Activated CD4-positive, alpha-beta T cell treated with anti-CD3 and anti-CD28 coated beads, Interleukin-10, Interleukin-2, amounts not matched to agents 100 ng/mL and 50 ng/mL, durations not matched to agents 16 hours and 8 hours (primary cell): Measurements from ENCODE around the gene NNMT.

Experiments used
- DNase-seq: peaks from one replicate; pipeline ENCODE4 v3.0.0-alpha.2; 2020

Gene NNMT

DNA sequence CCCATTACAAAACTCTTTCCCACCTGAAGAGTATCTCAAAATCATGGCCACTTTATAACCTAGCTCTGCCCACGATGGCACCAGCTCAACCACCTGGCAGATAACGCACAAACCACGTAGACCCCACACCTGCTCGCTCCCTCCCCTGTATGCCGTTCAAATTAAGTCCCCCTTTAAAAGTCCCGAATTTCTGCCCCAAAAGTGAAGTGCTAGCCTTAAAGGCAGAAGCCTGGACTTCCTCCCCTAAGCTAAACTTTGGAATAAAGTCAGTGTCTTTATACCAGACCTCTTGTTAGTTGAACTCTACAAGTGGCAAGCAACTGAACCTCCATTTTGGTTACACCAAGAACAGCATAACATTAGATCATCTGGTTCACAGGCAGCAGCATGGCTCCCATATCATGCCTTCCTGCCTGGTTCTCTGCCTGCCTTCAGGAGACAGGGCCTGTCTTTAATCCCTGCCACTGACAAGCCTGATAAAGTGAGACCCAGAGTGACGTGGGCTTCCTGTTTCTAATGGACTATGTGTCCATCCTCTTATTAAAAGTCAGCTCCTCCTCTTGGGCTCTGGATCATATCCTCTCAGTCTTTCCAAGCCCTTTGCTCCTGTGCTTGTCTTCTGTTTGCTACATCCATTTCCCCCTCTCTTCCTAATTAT, 32.6 kb upstream of the NNMT start:
- DNase-seq = no peak

DNA sequence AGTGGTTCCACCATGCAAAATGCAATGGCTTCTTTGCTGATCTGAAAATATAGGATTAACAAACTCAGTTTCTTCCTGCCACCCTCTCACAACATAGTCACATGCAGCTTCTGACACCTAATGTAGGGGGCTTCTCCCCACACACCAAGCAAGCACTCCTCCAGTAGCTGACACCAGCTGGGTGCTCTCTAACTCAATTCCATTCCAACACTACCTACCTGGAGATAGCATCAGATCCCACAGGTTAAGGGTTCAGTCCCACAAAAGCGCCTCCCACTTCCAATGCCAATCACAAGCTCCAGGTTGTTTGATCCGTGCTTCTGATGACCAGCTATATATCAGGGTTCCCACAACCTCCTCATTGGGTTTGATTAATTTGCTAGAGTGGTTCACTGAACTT, 31.8 kb upstream of the NNMT start:
- no peak for DNase-seq

DNA sequence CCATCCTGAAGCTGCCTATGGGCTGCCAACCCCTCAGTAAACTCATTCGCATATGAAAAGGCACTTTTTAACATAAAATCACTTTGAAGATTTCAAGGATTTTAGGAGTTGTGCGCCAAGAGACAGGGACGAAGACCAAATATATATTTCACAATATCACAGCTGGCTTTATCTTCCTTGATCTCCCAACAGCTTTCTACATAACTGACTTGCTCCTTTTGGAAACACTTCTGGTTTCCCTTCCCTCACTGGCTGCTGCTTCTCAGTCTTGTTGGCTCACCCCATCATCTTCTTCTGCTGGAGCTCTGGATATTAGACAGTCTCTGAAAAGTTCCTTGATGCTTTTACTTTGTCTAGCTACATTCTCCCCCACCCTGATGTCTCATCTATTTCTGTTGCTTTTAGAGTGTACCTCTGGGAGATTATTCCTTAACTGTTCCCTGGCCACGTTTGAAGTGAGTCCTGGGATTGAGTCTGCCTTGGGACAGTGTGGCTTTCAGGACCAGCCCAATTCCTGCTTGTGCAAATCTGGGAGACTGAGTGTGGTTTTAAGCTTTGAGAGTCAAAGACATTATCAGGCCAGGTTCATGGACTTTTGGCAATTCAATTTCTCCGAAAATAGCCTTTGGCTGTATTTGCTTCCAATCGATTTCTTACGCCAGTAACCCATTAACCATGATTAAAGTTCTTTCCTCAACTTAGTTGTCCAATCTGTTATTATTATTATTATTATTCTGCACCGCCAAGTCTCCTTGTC, 30.9 kb upstream of the NNMT start:
- DNase-seq = no peak

DNA sequence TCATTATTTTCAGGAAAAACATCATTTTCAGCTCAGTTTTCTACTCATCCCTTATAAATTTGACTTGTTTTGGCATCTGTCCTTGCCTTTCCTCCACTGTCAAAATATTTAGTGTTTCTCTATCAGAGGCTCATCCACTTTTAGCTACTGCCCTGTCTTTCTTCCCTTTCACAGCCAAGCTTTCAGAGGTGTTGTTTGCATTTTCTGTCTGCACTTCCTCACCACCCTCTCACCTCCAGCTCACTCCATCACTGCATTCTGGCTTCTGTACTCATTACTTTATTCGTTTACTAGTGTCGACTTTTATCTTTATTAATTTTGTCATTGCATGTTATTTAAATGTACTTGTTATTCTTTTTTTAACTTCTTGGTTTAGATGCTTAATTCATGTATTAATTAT, 26.7 kb upstream of the NNMT start:
- DNase-seq = no peak

DNA sequence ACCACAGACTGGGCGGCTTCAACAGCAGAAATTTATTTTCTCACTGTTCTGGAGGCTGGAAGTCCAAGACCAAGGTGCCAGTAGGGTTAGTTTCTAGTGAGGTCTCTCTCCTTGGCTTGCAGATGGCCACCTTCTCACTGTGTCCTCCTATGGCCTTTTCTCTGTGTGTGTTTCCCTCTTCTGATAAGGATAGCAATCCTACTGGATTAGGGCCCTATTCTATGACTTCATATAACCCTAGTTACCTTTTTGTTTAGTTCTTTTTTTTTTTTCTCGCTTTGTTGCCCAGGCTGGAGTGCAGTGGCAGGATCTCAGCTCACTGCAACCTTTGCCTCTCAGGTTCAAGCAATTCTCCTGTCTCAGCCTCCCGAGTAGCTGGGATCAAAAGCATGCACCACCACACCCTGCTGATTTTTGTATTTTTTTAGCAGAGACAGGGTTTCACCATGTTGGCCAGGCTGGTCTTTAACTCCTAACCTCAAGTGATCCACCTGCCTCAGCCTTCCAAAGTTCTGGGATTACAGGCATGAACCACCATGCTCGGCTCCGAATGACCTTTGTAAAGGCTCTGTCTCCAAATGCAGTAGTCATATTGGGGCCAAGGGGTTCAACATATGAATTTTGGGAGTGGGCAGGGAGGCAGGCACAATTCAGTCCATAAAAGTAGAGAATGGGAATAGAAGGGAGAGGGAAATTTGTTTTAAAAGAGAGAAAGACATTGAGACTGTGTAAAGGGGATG, 25.5 kb upstream of the NNMT start:
- DNase-seq = no peak

DNA sequence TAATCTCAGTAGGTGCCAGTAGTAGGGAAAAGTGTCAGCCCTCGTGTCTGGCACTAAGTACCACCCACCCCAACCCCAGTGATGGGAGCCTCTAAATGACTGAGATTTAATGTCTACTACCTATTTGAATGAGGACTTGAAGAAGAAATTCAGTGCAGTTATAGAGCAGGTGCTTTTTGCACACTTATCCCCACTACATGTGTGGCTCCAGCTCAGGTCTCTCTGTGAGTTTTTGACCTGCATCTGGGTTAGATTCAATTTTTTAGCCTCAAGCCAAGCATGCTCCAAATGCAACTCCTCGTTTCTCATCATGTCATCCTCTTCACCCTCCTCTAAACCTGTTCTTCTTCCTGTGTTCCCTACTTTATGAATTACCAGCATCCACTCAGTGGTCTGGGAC, 24.9 kb upstream of the NNMT start:
- no peak for DNase-seq

DNA sequence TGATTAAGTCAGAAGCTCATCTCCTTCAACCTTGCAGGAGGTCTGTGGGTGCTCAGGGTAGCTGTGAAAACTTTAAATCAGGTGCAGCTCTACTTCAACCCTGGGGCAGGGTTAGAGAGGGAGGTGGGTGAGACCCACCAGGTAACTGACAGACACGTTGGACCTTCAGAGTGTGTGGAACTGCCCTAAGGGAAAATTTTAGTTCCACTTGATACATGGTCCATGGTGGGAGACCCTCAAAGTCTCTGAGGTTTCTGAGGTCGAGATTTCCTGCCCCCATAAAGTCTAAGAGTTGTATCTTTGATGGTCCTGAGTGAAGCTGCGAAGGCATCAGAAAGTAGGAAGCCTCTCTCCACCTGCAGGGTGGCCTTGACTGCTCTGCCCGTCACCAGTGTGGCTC, 23.9 kb upstream of the NNMT start:
- DNase-seq = no peak

DNA sequence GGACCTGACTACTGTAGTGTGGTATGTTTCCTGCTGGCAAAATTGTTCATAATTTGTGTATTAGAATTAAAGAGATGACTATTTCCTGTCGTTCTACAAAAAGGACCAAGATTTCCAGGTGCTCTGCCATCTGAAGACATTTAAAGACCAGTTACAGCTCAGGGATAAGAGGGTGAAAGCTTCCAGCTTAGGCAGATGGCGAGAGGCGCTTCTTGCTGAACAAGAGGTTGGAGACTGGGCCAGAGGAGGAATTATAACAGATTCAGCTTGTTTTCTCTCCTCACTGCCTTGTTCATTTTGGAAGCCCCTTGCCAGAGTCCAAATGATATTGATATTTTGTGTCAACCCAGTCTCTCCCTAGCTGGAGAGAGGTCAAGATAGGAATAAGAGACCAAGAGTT, 23.1 kb upstream of the NNMT start:
- no peak for DNase-seq

DNA sequence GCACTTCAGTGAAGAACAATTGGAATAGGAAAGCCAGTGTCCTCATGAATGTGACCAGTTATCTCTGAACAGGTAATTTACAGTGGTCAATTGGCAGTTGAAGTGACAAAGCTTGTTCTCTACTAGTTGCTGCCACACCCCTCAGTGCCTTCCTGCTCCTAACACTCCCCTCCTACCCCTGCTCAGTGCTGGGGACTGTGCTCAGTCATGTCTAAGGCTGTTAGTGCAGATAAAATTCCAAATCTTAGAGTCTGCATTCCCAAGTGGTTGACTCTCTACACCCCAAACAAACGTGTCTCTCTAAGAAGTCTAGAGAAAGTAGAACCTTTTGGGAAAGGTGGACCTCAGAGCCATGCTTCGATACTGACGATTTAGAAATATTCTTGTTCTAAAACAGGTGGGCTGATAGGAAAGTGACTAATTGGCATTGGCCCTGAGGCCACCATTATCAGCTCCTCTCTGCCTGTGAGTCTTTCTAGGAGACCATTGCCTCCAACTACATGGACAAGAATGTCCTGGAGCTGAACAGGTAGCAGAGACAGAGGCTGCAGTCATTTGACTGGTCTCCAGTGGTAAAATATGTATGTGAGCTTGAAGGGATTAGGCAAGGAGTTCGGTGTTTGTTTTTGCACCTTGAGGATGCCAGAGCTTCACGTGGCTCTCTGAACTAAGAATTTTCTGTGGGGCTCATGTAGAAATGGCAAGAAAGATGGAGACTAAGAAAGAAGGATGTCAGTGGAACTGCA, 22.1 kb upstream of the NNMT start:
- no peak for DNase-seq

DNA sequence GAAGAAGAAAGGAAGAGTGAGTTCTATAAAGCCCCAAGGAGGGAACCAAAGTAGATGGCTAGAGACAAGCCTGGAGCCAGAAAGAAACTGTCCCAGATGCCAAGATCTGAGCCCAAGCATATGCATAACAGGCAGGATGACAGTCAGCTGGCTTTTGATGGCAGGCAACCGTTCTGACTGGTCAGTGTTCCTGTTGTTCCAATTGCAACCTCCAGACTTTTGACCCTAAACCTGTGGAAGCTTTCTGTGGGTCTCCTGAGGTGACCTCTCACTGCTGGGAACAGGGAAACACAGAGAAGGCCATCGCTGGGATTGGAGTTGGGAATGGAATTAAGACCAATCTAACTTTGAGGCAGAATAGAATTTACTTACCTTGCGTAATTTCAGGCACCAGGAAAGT, 21.6 kb upstream of the NNMT start:
- DNase-seq = no peak

DNA sequence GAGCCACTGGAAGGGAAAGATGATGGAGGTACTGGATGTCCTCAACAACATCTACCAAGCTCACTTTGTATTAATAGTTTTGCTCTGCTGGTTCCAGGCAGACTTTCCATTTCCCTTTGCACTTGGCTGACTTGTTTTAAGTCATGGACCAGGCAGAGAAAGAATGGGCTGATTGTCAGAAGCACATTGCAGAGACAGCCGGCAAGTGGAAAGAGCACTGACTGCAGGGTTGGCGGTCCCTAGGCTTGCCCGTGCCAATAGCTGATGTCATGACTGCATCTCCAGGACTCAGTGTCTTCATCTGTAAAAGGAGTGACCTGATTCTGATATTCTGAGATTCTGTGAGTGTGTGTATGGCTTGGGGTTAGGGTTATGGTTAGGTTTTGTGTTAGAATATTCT, 20.9 kb upstream of the NNMT start:
- DNase-seq = no peak

DNA sequence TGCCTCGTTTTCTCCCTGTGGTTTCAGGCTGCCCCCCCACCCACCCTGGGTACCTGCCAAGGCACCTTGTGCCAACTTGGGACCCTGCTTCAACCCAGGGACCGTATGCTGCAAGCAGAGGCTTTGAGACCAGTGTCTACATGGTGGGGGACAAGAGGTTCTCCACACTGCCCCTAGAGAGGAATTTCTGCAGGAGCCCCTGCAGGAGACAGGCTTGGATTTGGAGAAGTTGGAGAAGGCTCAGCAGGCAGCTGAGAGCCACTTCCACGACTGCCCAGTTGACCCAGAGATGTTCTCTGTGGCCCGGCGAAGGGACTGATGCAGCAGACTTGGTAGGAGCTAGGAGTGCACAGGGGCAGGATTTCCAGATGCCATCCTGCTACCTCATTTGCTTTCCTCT, 20.1 kb upstream of the NNMT start:
- no peak for DNase-seq

DNA sequence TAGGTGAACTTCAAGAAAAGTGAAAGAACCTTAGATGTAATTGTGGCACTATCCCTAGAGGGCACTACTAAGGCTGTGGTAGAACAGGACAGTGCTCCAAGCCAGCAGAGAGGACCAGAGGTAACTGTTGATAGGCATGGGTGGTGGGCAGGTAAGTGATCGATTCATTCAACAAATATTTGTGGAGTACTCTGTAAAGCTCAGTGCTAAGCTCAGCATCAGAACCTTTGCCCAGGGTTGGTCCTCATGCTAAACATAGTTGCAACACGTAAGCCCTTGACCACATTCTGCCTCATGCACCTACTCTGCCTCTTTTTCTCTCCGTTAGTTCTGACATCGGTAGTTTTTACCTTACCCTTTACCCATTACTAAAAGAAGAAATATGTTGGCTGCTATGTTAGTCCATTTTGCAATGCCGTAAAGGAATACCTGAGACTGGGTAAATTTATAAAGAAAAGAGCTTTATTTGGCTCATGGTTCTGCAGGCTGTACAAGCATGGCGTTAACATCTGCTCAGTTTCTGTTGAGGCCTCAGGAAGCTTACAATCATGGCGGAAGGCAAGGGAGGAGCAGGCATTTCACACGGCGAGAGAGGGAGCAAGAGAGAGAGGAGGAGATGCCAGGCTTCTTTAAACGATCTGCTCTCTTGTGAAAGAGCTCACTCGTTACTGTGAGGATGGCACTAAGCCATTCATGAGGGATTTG, 18.4 kb upstream of the NNMT start:
- DNase-seq = no peak

DNA sequence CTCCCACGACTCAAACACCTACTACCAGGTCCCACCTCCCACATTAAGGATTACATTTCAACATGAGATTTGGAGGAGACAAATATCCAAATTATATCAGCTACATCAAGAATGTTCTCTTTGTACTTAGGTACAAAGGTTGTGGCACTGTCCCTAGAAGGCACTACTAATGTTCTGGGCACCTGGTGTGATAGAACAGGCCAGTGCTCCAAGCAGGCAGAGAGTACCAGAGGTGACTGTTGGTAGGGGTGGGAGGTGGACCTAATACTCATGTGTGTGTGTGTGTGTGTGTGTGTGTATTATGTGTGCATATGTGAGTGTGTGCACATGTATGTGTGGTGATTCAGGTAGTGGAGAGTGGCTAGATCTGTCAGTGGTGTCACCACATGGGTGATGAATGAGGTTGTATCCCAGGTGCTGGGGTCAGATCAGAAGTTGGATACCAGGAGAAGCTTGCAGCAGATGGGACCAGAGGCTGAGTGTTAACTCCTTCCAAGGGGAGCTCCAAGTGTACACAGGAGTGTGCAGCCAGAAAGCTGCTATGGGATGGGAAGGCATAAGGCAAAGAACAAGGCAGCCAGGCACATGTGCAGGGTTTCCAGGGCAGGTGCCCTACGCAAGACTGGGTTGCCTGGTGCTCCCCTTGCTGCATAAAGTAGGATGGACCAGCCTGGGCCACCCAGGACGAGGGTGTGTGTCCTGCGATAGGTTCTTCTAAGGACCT, 17.7 kb upstream of the NNMT start:
- no peak for DNase-seq

DNA sequence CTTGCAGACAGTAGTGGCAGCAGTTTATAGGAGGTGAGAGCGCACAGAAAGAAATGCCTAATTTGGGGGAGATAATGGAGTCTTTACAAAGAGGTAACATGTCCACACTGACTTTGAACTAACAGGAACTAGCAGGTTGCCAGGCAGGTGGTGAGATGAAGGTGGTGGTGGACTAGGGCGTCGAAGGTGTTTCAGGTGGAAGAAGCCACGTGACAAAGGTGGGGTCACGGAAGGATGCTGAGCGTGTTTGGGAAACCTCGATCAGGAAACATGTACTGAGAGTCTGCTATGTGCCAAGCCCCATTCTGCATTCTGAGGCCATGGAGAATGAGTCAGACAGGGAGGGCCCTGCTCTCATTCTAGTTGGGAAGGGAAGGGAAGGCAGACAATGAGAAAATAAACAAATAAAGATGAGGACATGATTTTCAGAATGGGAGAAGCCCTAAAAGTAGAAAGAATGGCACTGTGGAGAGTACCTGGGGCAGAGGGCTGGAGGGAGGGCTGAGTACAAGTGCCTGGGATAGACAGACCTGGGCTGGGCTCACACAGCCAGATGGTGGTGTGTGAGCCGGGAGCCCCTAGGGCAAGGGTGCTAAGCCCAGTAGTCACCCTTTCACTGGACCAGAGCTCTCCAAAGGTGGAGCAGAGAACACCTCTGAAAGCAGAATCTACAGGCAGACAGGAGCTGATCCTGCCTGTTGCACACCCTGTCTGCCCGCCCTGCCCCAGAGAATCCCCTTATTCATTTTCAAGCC, 16.2 kb upstream of the NNMT start:
- no peak for DNase-seq

DNA sequence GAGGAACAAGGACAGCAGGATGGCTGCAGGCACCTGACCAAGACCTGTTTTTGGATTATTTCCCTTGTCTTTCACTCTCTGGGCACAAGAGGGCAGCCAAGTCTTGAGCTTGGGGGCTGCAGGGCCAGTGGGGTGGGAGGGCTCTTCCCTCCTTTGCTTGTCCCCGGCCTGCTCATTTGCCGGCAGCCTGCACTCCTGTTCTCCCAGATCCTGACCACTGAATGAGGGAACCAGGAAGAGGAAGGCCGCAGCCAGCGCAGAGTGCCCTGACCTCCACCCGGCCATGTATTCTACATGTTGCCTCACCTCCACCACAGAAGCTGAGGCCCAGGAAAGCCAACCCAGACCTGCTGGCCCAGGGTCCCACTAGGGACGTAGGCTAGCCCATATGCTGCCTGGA, 15.5 kb upstream of the NNMT start:
- peak; percentile 13 for DNase-seq

DNA sequence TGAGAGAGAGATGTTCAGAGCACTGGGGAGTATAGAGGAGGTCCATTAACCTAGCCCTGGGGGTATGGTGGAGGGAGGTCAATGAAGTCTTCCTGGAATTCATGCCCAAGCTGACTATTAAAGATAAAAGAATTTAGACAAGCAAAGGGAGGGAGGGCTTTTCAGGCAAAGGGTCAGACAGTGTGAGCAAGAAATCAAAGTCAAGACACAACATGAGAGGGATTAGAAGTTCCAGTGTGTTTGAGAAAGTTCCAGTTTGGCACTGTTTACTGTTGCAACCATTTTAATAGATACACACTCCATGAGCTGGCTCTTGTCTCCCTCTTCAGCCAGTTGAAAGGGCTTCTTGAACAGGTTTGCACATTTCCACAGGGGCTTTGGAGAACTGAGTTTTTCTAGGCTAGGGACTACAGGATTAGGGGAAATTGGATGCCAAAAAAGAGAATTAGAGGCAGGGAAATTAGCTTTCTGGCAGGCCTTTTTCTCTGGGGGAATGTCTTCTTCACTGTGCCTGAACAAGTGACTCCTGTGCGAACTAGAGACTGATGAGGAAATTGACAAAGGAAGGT, 14.7 kb upstream of the NNMT start:
- no peak for DNase-seq

DNA sequence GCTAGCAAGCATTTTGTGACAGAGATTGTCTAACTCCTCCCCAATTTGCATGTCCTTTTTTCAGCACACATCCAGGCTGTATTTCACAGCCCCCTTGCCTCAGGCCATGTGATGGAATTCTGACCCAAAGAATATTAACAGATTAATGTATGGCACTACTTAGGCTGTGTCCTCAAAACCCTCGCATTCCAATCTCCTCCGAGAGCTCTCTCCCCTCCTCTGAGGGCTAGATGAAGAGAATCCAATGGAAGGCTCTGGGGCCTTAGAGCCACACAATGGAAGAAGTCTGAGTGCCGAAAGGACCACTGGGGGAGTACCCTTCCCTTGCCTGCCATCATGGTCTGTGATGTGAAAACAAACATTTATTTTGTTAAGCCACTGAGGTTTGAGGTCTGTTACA, 13.7 kb upstream of the NNMT start:
- DNase-seq = no peak

DNA sequence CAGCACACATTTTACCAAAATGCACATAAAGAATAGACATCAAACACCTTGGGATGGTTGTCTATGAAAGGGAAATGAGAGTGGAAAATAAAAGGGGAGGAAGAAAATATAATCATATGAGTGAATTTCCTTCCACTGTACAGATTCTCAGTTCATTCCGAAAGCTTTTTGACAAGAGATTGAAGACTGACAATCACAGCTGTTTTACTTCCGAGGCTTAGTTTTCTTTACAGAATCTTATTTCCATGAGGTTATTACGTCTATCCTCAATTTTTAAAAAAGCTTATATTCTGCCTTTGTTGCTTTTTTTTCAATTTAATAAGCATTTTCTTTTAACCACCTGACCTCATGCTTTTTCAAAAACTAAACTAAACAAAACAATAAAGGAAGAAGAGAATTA, 12.8 kb upstream of the NNMT start:
- DNase-seq = no peak

DNA sequence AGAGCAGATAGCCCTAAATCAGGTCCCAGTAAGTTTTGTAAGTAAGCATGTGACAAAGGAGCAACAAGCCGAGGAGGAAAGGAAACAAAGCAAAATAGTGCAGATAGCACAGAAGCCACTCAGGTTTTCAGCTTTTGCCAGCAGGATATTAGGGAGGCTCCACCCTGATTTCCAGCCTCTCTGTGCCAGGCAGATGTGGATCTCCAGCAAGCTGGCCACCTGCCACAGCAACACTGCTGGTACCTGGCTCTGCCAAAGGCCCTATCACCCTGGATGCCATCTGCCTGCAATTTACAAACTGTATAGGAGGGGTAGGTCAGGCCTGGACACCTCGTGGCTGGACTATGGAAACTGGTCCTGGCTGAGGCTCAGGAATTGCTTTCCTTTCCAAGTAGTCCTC, 12.2 kb upstream of the NNMT start:
- no peak for DNase-seq

DNA sequence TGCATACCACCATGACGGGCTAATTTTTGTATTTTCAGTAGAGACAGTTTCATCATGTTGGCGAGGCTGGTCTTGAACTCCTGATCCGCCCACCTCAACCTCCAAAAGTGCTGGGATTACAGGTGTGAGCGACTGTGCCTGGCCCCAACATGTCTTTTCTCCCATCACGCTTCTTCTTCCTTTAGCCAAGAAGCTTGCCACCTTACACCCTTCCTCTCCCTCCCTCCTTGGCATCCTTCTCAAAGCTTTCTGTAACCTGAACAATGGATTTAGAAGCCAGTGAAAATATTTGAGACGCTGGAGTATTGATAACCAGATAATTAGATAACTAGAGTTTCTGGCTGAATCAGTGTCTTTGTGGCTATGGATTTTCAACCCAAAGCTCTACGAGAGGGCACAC, 11.3 kb upstream of the NNMT start:
- DNase-seq = no peak
